Fibroblast of skin of abdomen (primary cell): ENCODE data around the gene LIMA1.
"Not testable (repeated sequence)": the region's sequence is repeated elsewhere in the genome, so short reads cannot be mapped to it uniquely, and the experiment has no call there.

Experiments used
- DNase-seq: peaks from one replicate; pipeline ENCODE4 v3.0.0-alpha.2; 2013

LIMA1 gene

GRCh38 chr12:50185970-50186663 is 97.2 kb downstream of the LIMA1 start:
- peak; percentile 38 for DNase-seq

DNA sequence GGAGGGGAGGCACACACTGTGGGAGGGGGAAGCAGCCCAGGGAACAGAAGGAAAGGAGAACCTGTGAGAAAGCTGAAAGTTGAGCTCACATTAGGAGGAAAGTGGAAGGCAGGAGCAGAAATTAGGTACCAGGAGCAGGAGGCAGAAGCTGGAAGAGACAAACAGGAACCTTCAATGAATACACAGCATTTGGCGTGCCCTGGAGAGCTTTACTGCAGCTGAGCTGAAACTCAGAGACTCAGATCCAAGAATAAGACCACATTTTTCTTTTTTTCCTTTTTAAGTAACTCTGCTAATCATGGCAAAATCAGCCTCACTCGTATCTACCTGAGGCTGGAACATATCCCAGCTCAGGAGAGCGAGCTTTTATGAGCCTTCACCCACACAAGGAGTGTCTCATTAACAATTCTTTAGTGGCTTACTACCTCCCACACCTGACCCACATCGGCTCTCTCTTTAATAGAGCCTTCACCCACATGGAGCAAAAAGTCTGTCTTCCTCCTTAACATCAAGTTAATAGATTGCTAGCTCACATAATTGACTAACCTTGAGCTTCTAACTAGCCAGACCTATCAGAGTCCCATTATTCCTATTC is 97.9 kb downstream of the LIMA1 start:
- DNase-seq, result no peak

DNA sequence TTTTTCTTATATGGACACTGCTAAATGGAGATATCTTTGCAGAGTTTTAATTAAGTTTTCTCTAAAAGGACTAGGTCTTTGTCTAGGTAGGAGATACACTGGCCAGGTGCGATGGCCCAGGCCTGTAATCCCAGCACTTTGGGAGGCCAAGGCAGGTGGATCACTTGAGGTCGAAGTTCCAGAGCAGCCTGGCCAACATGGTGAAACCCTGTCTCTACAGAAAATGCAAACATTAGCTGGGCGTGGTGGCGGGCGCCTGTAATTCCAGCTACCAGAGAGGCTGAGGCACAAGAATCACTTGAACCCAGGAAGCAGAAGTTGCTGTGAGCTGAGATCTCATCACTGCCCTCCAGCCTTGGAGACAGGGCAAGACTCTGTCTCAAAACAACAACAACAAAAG is 99.1 kb downstream of the LIMA1 start:
- no peak for DNase-seq

GRCh38 chr12:50182461-50182860 is 100.9 kb downstream of the LIMA1 start:
- DNase-seq, result no peak

DNA sequence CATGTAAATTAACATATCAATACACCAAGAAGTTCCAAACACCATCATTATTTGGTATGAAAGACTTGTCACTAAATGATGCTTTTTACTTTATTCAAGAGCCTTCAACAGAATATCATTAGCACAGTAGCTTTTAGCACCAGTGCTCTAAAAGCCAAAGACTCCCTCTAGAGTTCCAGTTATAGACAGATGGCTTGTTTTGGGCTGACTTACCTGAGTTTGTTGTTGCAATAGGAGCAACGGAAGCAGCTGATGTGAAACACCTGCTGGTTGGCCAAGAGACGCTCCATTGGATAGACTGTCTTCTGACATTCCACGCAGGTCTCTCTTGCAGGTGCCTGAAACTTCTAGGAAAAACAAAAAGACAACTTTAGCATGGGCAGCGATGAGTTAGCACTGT is 101.6 kb downstream of the LIMA1 start:
- DNase-seq, result no peak

DNA sequence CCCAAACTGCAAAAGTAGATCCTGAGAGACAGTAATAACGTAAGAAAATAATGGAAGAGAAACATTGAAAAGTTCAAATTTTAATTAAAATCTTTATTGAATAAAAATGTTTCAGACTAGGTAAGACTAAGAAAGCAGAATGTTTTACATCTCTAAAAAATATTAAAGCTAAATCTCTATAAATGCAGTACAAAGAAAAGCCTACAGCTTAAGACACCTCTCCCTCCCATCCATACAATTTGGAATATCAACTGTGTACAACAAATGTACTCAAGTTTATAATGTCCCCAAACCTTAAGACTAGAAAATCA is 107.6 kb downstream of the LIMA1 start:
- DNase-seq, result no peak

- peak; percentile 78 for DNase-seq
These were observed 108.2 kb downstream of the LIMA1 start for GRCh38 chr12:50174971-50175715.

DNA sequence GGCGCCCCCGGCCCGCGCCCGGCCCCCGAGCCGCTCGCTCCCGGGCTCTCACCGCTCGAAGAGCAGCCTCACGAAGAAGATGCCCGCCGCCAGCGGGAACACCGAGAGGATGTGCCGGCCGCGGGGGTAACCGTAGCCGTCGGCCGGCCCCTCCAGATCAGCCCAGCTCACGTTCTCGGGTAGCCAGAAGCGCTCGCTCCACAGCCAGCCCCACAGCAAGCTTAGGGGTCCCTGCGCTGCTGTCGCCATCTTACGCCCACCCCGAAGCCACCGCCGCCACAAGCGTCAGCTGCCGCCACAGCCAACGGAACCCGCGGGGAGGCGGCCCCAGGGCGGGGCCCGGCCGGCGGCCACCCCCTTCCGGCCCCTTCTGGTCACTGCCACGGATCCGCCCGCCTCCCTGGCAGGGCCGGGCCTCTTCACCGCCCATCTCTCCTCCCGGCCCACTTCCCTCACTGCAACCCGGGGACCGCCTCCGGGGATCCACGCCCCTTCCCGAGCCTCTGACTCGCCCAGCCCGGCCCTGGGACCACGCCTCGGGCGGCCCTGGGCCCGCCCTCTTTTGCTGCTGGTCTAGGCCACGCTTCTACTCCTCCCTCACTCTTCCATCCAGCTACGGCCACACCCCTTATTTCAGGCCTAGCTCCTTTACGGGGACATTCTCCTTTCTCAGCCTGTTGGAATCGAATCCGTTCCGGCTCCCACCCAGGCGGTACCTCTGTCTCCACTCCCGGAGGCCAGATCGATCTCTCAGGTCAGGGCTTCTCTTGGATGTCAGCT is 116.1 kb downstream of the LIMA1 start, which contains the start of gene CERS5:
TSS of gene CERS5 (minus strand) at position 321 of the 780 bp plus-strand sequence. CDS start at position 249, 72 bp downstream.
- peak; percentile 99 for DNase-seq

- no peak for DNase-seq
These were observed 116.6 kb downstream of the LIMA1 start for GRCh38 chr12:50166799-50167048.

DNA sequence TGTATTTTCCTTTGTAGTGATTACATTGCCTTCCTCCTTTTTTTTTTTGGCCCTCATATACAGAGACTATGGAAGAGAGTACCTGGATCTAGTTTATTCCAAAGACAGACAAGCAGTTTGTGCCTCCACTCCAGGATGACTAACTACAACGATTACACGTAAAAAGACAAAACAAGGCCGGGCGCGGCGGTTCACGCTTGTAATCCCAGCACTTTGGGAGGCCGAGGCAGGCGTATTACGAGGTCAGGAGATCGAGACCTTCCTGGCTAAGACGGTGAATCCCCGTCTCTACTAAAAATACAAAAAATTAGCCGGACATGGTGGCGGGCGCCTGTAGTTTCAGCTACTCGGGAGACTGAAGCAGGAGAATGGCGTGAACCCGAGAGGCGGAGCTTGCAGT is 118.4 kb downstream of the LIMA1 start:
- no peak for DNase-seq

- peak; percentile 56 for DNase-seq
These were observed 121.1 kb downstream of the LIMA1 start for GRCh38 chr12:50162230-50162629.

GRCh38 chr12:50160643-50161042 is 122.7 kb downstream of the LIMA1 start:
- no peak for DNase-seq

DNA sequence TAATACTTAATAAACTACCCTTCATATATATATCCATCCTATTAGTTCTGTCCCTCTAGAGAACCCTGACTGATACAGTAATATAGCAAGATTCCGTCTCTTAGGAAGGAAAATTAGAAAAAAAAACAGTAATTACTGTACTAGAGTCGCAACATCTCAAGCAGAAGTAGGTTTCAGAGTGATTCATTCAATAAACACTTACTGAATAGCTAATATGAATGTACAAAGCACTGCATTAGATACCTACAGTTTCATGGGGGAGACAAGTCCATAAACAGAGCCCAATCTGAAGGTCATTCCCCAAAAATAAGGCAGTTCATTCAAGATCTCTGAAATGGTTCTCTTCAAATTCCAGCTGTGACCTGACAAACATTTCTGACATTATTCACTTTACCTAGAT is 126.1 kb downstream of the LIMA1 start:
- peak; percentile 14 for DNase-seq

GRCh38 chr12:50156641-50157040 is 126.7 kb downstream of the LIMA1 start:
- DNase-seq, result no peak

GRCh38 chr12:50154947-50155346 is 128.4 kb downstream of the LIMA1 start:
- DNase-seq, result not testable (repeated sequence)

DNA sequence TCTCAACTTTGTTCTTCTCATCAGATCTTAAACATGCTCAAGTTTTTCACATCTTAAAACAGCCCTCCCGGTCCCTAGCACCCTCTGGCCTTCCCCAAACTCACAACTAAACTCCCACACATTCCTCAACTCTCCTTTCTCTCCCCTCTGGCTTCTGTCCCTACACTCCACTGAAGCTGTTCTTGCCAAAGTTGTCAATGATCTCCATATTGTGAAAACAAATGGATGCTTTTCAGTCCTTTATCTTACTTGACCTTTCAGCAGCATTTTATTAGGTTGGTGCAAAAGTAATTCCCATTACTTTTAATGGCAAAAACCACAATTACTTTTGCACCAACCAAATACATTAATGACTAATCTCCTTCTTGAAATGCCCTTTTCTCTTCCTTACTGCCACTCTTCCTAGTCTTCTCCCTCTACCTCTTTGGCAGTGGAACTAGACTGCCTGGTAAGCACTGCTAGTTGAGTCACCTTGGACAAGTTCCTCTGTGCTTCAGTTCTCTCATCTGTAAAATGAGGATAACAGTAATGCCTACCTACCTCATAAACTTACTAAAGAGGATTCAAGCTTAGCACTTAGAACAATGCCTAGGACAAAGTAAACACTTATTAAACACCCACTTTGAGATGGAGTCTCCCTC is 132.2 kb downstream of the LIMA1 start:
- no peak for DNase-seq

DNA sequence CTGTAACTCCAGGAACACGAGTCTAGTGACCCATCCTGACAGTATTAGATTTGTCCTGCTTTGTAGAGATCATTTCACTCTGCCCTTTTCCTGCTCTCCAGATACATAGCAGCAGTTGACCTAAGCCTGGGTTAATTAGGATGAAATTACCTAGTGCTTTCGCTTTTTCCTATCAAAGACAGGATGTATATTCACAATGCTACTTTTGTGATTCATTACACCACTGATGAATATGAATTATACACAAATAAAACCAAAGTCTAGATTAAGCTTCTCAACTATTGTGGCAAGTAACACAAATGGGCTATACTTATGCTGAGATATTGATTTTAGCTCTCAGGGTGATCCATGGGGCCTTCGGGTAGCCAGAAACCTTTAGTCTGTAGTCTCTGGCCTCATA is 134.0 kb downstream of the LIMA1 start:
- DNase-seq, result no peak

- DNase-seq, result not testable (repeated sequence)
These were observed 135.3 kb downstream of the LIMA1 start for GRCh38 chr12:50148011-50148410.

DNA sequence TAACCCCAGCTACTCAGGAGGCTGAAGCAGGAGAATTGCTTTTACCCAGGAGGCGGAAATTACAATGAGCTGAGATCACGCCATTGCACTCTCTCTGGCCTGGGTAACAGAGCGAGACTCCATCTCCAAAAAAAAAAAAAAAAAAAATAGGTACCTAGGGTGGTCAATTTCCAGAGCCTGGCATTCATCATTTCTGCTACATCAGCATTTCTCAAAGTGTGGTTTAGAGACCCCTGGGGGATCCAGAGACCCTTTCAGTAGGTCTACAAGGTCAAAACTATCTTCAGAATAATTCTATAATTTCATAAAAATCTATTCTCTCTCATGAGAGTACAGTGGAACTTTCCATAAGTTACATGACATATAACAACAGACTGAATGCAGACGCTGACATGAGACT is 136.0 kb downstream of the LIMA1 start:
- no peak for DNase-seq

GRCh38 chr12:50145439-50145838 is 137.9 kb downstream of the LIMA1 start:
- DNase-seq, result no peak

DNA sequence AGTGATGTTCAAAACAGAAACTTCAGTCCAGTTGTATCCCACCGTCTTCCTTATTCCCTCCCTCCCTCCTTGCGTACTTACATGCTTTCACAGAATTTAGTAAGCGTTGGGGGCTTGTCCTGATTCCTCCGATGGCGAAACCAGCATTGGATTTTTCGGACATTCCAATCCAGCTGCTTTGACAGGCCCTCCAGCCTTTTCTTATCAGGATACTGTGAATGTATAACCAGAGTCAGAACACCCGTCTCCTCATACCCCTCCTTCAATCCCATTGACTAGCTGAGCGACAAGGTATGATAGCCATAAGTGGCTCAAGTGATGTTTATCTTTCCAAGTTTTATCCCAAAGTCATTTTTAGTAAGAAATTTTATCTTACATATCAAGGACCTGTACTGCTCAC is 140.3 kb downstream of the LIMA1 start:
- no peak for DNase-seq

DNA sequence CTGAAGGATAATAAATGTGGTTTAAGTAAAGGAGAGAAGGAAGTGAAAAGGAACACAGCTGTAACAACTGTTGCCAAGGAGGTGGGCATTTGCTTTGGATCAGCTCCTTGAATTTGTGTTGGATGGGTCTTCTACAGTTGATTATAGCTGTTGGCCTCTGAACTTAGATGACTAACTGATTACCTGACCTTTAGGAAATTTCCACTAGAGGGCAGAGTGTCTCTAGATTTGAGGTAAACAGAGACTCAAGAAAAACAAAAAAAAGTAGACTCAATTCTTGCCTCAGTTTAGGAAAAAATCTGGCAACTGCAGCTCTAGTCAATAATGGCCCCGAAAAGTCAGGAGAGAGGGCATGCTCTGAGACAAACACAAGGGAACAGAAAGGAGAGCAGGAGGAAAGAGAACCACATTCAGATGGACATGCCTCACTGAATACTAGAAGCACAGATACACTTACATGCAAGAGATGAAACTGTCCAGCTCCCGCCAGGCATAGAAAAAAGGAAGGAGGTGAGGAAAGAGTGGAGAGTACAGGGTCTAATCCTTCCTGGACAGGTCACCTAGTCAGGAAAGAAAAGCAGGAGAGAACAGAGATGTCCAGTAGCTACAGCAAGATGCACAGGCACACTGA is 150.7 kb downstream of the LIMA1 start:
- peak; percentile 49 for DNase-seq
